ENCODE measurements around the gene P2RY6. TPM values are rescaled to one million over a fixed set of nuclear protein-coding genes. Genes with fewer than 3 reads are reported as not detected.

P2RY6 gene
- total RNA-seq, 4 donors from 2014 or later, result 0.76 to 1.0 TPM; not detected in 2

GRCh38 chr11:73340164-73340563 is 68.0 kb downstream of the P2RY6 start:
- Histone ChIP-seq H3K9me3 (no peaks in the 10 kb centered on the region), H3K36me3 (no peaks in the 10 kb centered on the region), H3K27me3 (no peaks in the 10 kb centered on the region), H3K4me1 (peaks cover 7 to 17% of the 10 kb centered on the region in 2 donors), H3K4me3 (no peak overlapping the region), H3K27ac (no peak overlapping the region)
- TF ChIP-seq CTCF (IDR thresholded peaks at IDR 0.05) (no peak), POLR2A (IDR thresholded peaks at IDR 0.05) (no peak)
- intact Hi-C loops (cut with DNase I; ENCODE audit: low total_unique reads), result no loop called here
- DNase-seq, result no peak

- DNase-seq, result no peak
- peak overlapping the region in 1 of 2 donors; percentile 7 for H3K27ac ChIP-seq
- H3K4me3 ChIP-seq, result peak overlapping the region; percentile 13 to 34
- TF ChIP-seq CTCF (IDR thresholded peaks at IDR 0.05), result peak in 1 of 4 experiments; percentile 28
- no peak for TF ChIP-seq POLR2A (IDR thresholded peaks at IDR 0.05)
- H3K4me1 ChIP-seq, result peaks cover 6 to 19% of the 10 kb centered on the region in 2 donors
- intact Hi-C loops (cut with DNase I; ENCODE audit: low total_unique reads), result no loop called here
- no peaks in the 10 kb centered on the region for H3K27me3 ChIP-seq
- H3K36me3 ChIP-seq, result no peaks in the 10 kb centered on the region
- no peaks in the 10 kb centered on the region for H3K9me3 ChIP-seq
Observed at GRCh38 chr11:73342633-73343032, 70.5 kb downstream of the P2RY6 start.

- Histone ChIP-seq H3K9me3 (no peaks in the 10 kb centered on the region), H3K27me3 (no peaks in the 10 kb centered on the region), H3K27ac (peak overlapping the region; percentile 7 to 57), H3K4me3 (peak overlapping the region in 1 of 2 donors; percentile 34), H3K4me1 (peaks cover 6 to 19% of the 10 kb centered on the region in 2 donors), H3K36me3 (no peaks in the 10 kb centered on the region)
- TF ChIP-seq CTCF (IDR thresholded peaks at IDR 0.05) (no peak), POLR2A (IDR thresholded peaks at IDR 0.05) (no peak)
- intact Hi-C loops (cut with DNase I; ENCODE audit: low total_unique reads), result no loop called here
- DNase-seq, result no peak
Observed at GRCh38 chr11:73343076-73343873, 71.1 kb downstream of the P2RY6 start.

- Histone ChIP-seq H3K27me3 (no peaks in the 10 kb centered on the region), H3K9me3 (no peaks in the 10 kb centered on the region), H3K36me3 (no peaks in the 10 kb centered on the region), H3K4me1 (peaks cover 6 to 19% of the 10 kb centered on the region in 2 donors), H3K4me3 (peak overlapping the region in 1 of 2 donors; percentile 2), H3K27ac (peak overlapping the region; percentile 21 to 57)
- intact Hi-C loops (cut with DNase I; ENCODE audit: low total_unique reads), result no loop called here
- TF ChIP-seq POLR2A (IDR thresholded peaks at IDR 0.05), result no peak
- no peak for TF ChIP-seq CTCF (IDR thresholded peaks at IDR 0.05)
- peak in 1 of 2 donors; percentile 41 for DNase-seq
Observed at GRCh38 chr11:73344191-73344607, 72.1 kb downstream of the P2RY6 start.

- intact Hi-C loops (cut with DNase I; ENCODE audit: low total_unique reads), result loop anchor here (5.0 kb wide), 1 partner anchor 47 kb away; no protein-coding TSS in a partner anchor
- Histone ChIP-seq H3K36me3 (no peaks in the 10 kb centered on the region), H3K9me3 (no peaks in the 10 kb centered on the region), H3K4me1 (peaks cover 6 to 19% of the 10 kb centered on the region in 2 donors), H3K27ac (peak overlapping the region in 1 of 2 donors; percentile 57), H3K4me3 (no peak overlapping the region), H3K27me3 (no peaks in the 10 kb centered on the region)
- no peak for TF ChIP-seq CTCF (IDR thresholded peaks at IDR 0.05)
- no peak for TF ChIP-seq POLR2A (IDR thresholded peaks at IDR 0.05)
- no peak for DNase-seq
Observed at GRCh38 chr11:73345481-73346160, 73.5 kb downstream of the P2RY6 start.
